ENCODE results near the gene CNTN2. TPM values are rescaled to one million over a fixed set of nuclear protein-coding genes. Genes with fewer than 3 reads are reported as not detected.

Gene CNTN2
- total RNA-seq, 1 experiment from 2014 or later = 1.2 TPM

DNA sequence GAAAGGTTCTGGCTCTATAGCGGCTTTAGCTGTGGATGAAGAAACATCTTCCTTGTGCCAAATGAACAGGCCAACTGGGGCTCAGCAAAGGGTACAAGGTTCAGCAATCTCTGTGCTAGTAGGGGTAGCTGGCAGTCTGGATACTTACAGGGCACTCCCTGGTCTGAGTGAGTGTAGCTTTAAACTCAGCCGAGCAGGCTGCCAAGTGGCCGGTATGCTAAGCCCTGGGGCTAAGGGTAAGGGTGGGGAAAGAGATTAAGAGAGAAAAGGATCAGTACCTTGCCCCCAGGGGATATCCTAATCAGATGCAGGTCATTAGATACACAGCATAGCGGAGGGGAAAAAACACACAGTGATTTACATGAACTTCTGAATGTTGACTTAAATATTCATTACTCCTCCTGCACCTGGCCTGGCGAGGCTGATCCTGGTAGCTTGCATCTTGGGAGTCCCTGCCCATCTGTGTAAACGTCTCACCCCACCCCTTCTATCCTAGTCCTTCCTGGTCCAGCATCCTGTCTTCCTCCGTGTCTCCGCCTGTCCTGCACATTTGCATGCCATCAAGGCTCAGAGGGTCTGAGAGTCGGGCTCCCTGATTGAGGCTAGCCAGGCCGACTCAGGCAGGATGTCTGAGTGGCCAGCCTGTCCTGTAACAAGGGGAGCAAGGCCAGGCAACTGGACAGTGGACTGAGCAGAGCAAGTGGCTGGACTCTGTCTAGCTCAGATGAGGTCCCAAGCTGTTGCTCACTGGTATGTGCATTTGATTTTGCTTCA, 39.5 kb upstream of the CNTN2 start:
- POLR2A ChIA-PET = interaction anchor here (0.9 kb wide), 1 partner anchor 9 kb away, joined by 4 read pairs; no protein-coding TSS in a partner anchor
- H3K4me3 Mint-ChIP-seq = no peak overlapping the region
- TF ChIP-seq RORB (CRISPR knock-in tag; IDR thresholded peaks at IDR 0.05) (no peak), NR1H2 (CRISPR knock-in tag; IDR thresholded peaks at IDR 0.05) (no peak), IRF2 (CRISPR knock-in tag; IDR thresholded peaks at IDR 0.05; ENCODE audit: borderline replicate concordance, low read depth) (no peak), ZNF121 (CRISPR knock-in tag; IDR thresholded peaks at IDR 0.05) (no peak), PRRX2 (CRISPR knock-in tag; IDR thresholded peaks at IDR 0.05) (no peak), NFATC4 (CRISPR knock-in tag; IDR thresholded peaks at IDR 0.05) (no peak), EMX1 (CRISPR knock-in tag; IDR thresholded peaks at IDR 0.05) (no peak), HMGA2 (CRISPR knock-in tag; IDR thresholded peaks at IDR 0.05) (no peak), ETV6 (CRISPR knock-in tag; IDR thresholded peaks at IDR 0.05) (no peak), AR (CRISPR knock-in tag; IDR thresholded peaks at IDR 0.05) (no peak), CREM (CRISPR knock-in tag; IDR thresholded peaks at IDR 0.05) (no peak), E2F5 (CRISPR knock-in tag; IDR thresholded peaks at IDR 0.05) (no peak)
- TF ChIP-seq, protein P1, sequence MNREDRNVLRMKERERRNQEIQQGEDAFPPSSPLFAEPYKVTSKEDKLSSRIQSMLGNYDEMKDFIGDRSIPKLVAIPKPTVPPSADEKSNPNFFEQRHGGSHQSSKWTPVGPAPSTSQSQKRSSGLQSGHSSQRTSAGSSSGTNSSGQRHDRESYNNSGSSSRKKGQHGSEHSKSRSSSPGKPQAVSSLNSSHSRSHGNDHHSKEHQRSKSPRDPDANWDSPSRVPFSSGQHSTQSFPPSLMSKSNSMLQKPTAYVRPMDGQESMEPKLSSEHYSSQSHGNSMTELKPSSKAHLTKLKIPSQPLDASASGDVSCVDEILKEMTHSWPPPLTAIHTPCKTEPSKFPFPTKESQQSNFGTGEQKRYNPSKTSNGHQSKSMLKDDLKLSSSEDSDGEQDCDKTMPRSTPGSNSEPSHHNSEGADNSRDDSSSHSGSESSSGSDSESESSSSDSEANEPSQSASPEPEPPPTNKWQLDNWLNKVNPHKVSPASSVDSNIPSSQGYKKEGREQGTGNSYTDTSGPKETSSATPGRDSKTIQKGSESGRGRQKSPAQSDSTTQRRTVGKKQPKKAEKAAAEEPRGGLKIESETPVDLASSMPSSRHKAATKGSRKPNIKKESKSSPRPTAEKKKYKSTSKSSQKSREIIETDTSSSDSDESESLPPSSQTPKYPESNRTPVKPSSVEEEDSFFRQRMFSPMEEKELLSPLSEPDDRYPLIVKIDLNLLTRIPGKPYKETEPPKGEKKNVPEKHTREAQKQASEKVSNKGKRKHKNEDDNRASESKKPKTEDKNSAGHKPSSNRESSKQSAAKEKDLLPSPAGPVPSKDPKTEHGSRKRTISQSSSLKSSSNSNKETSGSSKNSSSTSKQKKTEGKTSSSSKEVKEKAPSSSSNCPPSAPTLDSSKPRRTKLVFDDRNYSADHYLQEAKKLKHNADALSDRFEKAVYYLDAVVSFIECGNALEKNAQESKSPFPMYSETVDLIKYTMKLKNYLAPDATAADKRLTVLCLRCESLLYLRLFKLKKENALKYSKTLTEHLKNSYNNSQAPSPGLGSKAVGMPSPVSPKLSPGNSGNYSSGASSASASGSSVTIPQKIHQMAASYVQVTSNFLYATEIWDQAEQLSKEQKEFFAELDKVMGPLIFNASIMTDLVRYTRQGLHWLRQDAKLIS (CRISPR knock-in tag; IDR thresholded peaks at IDR 0.05; ENCODE audit: borderline replicate concordance) = no peak
- TF ChIP-seq, protein P2, sequence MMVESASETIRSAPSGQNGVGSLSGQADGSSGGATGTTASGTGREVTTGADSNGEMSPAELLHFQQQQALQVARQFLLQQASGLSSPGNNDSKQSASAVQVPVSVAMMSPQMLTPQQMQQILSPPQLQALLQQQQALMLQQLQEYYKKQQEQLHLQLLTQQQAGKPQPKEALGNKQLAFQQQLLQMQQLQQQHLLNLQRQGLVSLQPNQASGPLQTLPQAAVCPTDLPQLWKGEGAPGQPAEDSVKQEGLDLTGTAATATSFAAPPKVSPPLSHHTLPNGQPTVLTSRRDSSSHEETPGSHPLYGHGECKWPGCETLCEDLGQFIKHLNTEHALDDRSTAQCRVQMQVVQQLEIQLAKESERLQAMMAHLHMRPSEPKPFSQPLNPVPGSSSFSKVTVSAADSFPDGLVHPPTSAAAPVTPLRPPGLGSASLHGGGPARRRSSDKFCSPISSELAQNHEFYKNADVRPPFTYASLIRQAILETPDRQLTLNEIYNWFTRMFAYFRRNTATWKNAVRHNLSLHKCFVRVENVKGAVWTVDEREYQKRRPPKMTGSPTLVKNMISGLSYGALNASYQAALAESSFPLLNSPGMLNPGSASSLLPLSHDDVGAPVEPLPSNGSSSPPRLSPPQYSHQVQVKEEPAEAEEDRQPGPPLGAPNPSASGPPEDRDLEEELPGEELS (CRISPR knock-in tag; IDR thresholded peaks at IDR 0.05) = no peak
- TF ChIP-seq, protein P3, sequence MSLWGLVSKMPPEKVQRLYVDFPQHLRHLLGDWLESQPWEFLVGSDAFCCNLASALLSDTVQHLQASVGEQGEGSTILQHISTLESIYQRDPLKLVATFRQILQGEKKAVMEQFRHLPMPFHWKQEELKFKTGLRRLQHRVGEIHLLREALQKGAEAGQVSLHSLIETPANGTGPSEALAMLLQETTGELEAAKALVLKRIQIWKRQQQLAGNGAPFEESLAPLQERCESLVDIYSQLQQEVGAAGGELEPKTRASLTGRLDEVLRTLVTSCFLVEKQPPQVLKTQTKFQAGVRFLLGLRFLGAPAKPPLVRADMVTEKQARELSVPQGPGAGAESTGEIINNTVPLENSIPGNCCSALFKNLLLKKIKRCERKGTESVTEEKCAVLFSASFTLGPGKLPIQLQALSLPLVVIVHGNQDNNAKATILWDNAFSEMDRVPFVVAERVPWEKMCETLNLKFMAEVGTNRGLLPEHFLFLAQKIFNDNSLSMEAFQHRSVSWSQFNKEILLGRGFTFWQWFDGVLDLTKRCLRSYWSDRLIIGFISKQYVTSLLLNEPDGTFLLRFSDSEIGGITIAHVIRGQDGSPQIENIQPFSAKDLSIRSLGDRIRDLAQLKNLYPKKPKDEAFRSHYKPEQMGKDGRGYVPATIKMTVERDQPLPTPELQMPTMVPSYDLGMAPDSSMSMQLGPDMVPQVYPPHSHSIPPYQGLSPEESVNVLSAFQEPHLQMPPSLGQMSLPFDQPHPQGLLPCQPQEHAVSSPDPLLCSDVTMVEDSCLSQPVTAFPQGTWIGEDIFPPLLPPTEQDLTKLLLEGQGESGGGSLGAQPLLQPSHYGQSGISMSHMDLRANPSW (CRISPR knock-in tag; conservative IDR thresholded peaks at IDR 0.05; ENCODE audit: low read depth) = no peak
- TF ChIP-seq, protein P4, sequence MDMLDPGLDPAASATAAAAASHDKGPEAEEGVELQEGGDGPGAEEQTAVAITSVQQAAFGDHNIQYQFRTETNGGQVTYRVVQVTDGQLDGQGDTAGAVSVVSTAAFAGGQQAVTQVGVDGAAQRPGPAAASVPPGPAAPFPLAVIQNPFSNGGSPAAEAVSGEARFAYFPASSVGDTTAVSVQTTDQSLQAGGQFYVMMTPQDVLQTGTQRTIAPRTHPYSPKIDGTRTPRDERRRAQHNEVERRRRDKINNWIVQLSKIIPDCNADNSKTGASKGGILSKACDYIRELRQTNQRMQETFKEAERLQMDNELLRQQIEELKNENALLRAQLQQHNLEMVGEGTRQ (CRISPR knock-in tag; IDR thresholded peaks at IDR 0.05) = no peak
- TF ChIP-seq, protein P5, sequence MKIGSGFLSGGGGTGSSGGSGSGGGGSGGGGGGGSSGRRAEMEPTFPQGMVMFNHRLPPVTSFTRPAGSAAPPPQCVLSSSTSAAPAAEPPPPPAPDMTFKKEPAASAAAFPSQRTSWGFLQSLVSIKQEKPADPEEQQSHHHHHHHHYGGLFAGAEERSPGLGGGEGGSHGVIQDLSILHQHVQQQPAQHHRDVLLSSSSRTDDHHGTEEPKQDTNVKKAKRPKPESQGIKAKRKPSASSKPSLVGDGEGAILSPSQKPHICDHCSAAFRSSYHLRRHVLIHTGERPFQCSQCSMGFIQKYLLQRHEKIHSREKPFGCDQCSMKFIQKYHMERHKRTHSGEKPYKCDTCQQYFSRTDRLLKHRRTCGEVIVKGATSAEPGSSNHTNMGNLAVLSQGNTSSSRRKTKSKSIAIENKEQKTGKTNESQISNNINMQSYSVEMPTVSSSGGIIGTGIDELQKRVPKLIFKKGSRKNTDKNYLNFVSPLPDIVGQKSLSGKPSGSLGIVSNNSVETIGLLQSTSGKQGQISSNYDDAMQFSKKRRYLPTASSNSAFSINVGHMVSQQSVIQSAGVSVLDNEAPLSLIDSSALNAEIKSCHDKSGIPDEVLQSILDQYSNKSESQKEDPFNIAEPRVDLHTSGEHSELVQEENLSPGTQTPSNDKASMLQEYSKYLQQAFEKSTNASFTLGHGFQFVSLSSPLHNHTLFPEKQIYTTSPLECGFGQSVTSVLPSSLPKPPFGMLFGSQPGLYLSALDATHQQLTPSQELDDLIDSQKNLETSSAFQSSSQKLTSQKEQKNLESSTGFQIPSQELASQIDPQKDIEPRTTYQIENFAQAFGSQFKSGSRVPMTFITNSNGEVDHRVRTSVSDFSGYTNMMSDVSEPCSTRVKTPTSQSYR (CRISPR knock-in tag; IDR thresholded peaks at IDR 0.05) = no peak
- TF ChIP-seq, protein P6, sequence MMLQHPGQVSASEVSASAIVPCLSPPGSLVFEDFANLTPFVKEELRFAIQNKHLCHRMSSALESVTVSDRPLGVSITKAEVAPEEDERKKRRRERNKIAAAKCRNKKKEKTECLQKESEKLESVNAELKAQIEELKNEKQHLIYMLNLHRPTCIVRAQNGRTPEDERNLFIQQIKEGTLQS (CRISPR knock-in tag; conservative IDR thresholded peaks at IDR 0.05) = no peak

More for the DNA sequence above, 39.5 kb upstream of the CNTN2 start:
- no peaks in the 10 kb centered on the region for H3K36me3 Mint-ChIP-seq
- DNase-seq (ENCODE audit: low spot score) (no peak), ATAC-seq (peak; percentile 70)
- H3K27me3 Mint-ChIP-seq (ENCODE audit: low read depth) = peaks cover 70% of the 10 kb centered on the region
- H3K4me1 Mint-ChIP-seq = peaks cover 23% of the 10 kb centered on the region
- CTCF ChIA-PET = interaction anchor here (1.2 to 18.7 kb wide), 5 partner anchors 10 to 240 kb away, joined by 3 to 648 read pairs (median 9); no protein-coding TSS in a partner anchor
- H3K9me3 Mint-ChIP-seq = no peaks in the 10 kb centered on the region
- 0 out of 2 replicates have a peak overlapping the region, but pooled peaks have one; percentile 29 for H3K27ac Mint-ChIP-seq
